ENCODE measurements around the gene SH2D2A. TPM values are rescaled to one million over a fixed set of nuclear protein-coding genes. Genes with fewer than 3 reads are reported as not detected.

The SH2D2A gene
- total RNA-seq, 1 donor from 2014 or later, result 4.9 TPM

GRCh38 chr1:156794506-156795373 is 21.9 kb downstream of the SH2D2A start:
- DNase-seq (ENCODE audit: extremely low spot score in 2 of 2), result no peak
- Histone ChIP-seq H3K4me3 (no peak overlapping the region), H3K36me3 (peaks cover 0 to 72% of the 10 kb centered on the region in 2 donors), H3K4me1 (no peaks in the 10 kb centered on the region), H3K27ac (no peak overlapping the region), H3K9me3 (no peaks in the 10 kb centered on the region), H3K27me3 (no peaks in the 10 kb centered on the region)
- TF ChIP-seq CTCF (IDR thresholded peaks at IDR 0.05) (no peak), POLR2A (IDR thresholded peaks at IDR 0.05) (no peak), POLR2AphosphoS5 (IDR thresholded peaks at IDR 0.05; ENCODE audit: insufficient read depth in 1 of 2, low read depth in 1 of 2) (no peak)
- intact Hi-C loops (cut with DNase I), result no loop called here

- no peak for DNase-seq (ENCODE audit: extremely low spot score in 2 of 2)
- Histone ChIP-seq H3K27ac (no peak overlapping the region), H3K36me3 (peaks cover 0 to 59% of the 10 kb centered on the region in 2 donors), H3K9me3 (no peaks in the 10 kb centered on the region), H3K4me1 (no peaks in the 10 kb centered on the region), H3K4me3 (no peak overlapping the region), H3K27me3 (no peaks in the 10 kb centered on the region)
- intact Hi-C loops (cut with DNase I), result loop anchor here (5.0 kb wide), 1 partner anchor 48 kb away; no protein-coding TSS in a partner anchor
- TF ChIP-seq CTCF (IDR thresholded peaks at IDR 0.05) (no peak), POLR2A (IDR thresholded peaks at IDR 0.05) (no peak), POLR2AphosphoS5 (IDR thresholded peaks at IDR 0.05; ENCODE audit: insufficient read depth in 1 of 2, low read depth in 1 of 2) (no peak)
Measured at GRCh38 chr1:156789621-156790318, 26.9 kb downstream of the SH2D2A start.

- TF ChIP-seq POLR2AphosphoS5 (IDR thresholded peaks at IDR 0.05; ENCODE audit: insufficient read depth in 1 of 2, low read depth in 1 of 2) (no peak), POLR2A (IDR thresholded peaks at IDR 0.05) (no peak)
- H3K36me3 ChIP-seq, result peaks cover 0 to 52% of the 10 kb centered on the region in 2 donors
- intact Hi-C loops (cut with DNase I), result loop anchor here (5.0 kb wide), 1 partner anchor 49 kb away; no protein-coding TSS in a partner anchor
Measured at GRCh38 chr1:156788136-156788535, 28.5 kb downstream of the SH2D2A start.

GRCh38 chr1:156786640-156787039 is 30.0 kb downstream of the SH2D2A start:
- no peak overlapping the region for H3K27ac ChIP-seq
- H3K27me3 ChIP-seq, result no peaks in the 10 kb centered on the region
- peaks cover 0 to 46% of the 10 kb centered on the region in 2 donors for H3K36me3 ChIP-seq
- TF ChIP-seq POLR2A (IDR thresholded peaks at IDR 0.05) (no peak), POLR2AphosphoS5 (IDR thresholded peaks at IDR 0.05; ENCODE audit: insufficient read depth in 1 of 2, low read depth in 1 of 2) (no peak)
- no peak for DNase-seq (ENCODE audit: extremely low spot score in 2 of 2)
- H3K4me3 ChIP-seq, result no peak overlapping the region
- intact Hi-C loops (cut with DNase I), result loop anchor here (5.0 kb wide), 1 partner anchor 51 kb away; no protein-coding TSS in a partner anchor
- H3K9me3 ChIP-seq, result no peaks in the 10 kb centered on the region
- peaks cover 6% of the 10 kb centered on the region for H3K4me1 ChIP-seq

More at GRCh38 chr1:156788136-156788535, 28.5 kb downstream of the SH2D2A start:
- Histone ChIP-seq H3K4me1 (no peaks in the 10 kb centered on the region), H3K27ac (no peak overlapping the region), H3K4me3 (no peak overlapping the region), H3K27me3 (no peaks in the 10 kb centered on the region), H3K9me3 (no peaks in the 10 kb centered on the region)
- DNase-seq (ENCODE audit: extremely low spot score in 2 of 2), result no peak

GRCh38 chr1:156785458-156785857 is 31.2 kb downstream of the SH2D2A start:
- no peaks in the 10 kb centered on the region for H3K9me3 ChIP-seq
- peaks cover 16% of the 10 kb centered on the region for H3K4me1 ChIP-seq
- H3K27ac ChIP-seq, result no peak overlapping the region
- no peak for TF ChIP-seq CTCF (IDR thresholded peaks at IDR 0.05)
- no peak for TF ChIP-seq POLR2AphosphoS5 (IDR thresholded peaks at IDR 0.05; ENCODE audit: insufficient read depth in 1 of 2, low read depth in 1 of 2)
- TF ChIP-seq POLR2A (IDR thresholded peaks at IDR 0.05), result no peak
- H3K4me3 ChIP-seq, result no peak overlapping the region
- no peak for DNase-seq (ENCODE audit: extremely low spot score in 2 of 2)
- H3K36me3 ChIP-seq, result peaks cover 0 to 40% of the 10 kb centered on the region in 2 donors
- intact Hi-C loops (cut with DNase I), result loop anchor here (5.0 kb wide), 1 partner anchor 52 kb away; no protein-coding TSS in a partner anchor
- no peaks in the 10 kb centered on the region for H3K27me3 ChIP-seq
